ENCODE results near the gene ABCA4. TPM values are rescaled to one million over a fixed set of nuclear protein-coding genes. Genes with fewer than 3 reads are reported as not detected.

The ABCA4 gene
- total RNA-seq, 1 donor from 2014 or later = 0.83 TPM

DNA sequence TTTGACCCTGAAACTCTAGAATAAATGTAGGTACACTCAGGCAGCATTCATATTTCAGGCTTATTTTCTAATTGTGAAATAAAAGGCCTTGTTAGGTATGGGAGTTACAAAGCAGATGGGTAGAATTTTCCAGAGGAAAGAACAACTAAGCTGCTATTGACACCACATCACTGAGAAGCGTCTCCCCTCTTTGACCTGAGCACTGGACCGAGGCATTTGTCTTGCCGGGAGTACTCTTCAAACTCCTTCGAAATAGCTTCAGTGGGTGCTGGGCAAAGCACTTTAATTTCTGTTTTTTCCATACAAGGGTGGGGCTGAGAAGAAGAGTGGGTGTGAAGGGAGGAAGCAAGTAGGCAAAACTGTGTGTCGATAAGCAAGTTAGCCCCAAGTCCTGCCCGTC, 36.4 kb downstream of the ABCA4 start:
- DNase-seq (ENCODE audit: low spot score) (no peak), ATAC-seq (no peak)

DNA sequence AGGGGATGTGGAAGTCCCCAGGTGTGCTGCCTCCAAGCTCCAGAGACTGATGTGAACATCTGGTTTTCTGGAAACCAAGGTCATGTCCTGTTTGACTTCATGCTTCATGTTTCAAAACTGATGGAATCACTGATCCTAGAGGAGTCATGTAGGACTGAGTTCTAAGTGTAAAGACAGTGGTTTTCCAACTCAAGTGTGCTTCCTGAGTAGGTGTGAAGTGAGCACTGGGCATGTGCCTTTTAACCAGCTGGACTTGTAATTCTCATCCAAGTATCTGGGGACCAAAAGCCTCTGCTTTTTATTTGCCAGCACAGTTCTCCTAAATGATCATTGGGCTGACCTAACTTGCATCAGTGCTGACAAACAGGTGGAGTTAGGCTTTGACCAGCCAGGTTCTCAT, 36.9 kb downstream of the ABCA4 start:
- no peak for DNase-seq (ENCODE audit: low spot score)
- no peak for ATAC-seq

DNA sequence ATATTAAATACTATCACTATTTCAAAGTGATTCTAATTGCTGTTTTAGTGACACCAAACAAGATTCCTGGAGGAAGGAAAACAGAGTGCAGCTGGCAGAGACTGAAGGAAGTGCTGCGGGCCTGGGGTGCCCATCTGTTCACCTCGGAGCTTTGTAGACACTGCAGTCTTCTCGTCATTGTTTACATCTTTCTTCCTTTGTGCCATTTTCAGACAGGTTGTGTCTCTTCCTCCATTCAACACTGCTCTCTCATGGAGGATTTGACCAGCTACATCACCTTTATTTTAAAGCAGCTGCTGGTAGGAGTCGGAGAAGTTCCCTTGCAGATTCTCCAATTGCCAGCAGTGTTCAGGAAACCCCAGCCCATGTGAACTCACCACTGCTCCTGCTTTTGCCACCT, 37.3 kb downstream of the ABCA4 start:
- DNase-seq (ENCODE audit: low spot score) = no peak
- ATAC-seq = no peak

- DNase-seq (ENCODE audit: low spot score) (no peak), ATAC-seq (no peak)
These were observed 39.2 kb downstream of the ABCA4 start for GRCh38 chr1:94081566-94082344.

DNA sequence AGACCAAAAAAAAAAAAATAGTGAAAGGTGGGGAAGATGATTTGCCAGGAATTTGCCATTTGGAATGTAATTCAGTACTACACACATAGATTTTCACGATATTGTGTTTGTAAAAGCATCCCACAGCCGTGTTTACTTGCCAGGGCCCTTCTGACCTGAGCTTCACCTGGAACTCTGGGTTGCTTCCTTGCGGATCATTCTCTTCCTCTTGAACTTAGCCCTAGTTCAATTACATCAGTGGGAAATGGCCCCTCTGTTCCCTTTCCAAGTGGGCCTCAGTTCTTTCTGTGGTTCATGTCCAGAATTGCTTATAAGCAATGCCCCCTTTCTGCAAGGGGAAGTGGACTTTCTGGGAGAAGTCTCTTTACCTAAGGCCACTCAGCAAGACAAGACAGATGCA, 41.0 kb downstream of the ABCA4 start:
- no peak for DNase-seq (ENCODE audit: low spot score)
- ATAC-seq = no peak

DNA sequence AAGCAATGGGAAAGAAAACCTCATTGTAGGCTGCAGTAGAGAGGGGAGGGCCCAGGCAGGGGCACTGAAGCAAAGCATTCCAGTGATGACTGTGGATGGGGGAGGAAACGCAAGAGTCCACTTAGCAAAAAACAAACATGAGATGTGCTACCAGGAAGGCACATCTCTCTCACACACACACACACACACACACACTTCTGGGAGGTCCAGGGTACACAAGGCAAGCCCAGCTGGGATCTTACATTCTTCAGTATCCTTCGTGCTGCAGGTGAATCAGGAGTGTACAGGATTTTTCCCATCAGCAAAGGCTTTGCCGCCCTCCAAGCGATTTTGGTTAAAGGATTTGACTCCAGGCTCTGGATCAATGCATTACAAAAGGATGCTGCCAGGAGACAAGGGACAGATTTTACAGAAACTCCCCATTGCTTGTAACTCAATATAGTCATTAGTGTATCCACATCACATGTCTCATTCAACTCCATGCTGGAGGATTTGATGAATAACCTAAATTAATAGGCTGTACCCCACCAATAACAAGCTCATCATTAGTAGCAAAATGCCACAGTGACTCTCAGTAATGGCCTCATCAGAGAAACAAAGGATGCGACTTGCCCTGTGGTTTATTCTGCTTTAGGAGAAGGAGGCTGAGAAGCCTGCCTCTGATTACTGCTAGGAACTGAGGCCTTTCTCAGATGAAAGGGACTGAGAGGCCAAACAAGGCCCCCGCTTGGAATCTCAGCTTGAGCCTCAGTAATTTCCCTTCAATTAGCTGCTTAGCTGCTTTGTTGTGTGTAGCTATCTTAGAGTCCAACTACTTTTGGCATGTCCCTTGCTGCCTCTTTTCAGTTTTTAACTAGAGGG, 41.6 kb downstream of the ABCA4 start:
- DNase-seq (ENCODE audit: low spot score) (no peak), ATAC-seq (no peak)

GRCh38 chr1:94072840-94073522, 48.0 kb downstream of the ABCA4 start:
- DNase-seq (ENCODE audit: low spot score) = no peak

GRCh38 chr1:94071976-94072375, 49.0 kb downstream of the ABCA4 start:
- no peak for DNase-seq (ENCODE audit: low spot score)
- ATAC-seq = no peak

More at GRCh38 chr1:94072840-94073522, 48.0 kb downstream of the ABCA4 start:
- no peak for ATAC-seq

- DNase-seq (ENCODE audit: low spot score) (no peak), ATAC-seq (no peak)
These were observed 49.6 kb downstream of the ABCA4 start for GRCh38 chr1:94071391-94071790.

DNA sequence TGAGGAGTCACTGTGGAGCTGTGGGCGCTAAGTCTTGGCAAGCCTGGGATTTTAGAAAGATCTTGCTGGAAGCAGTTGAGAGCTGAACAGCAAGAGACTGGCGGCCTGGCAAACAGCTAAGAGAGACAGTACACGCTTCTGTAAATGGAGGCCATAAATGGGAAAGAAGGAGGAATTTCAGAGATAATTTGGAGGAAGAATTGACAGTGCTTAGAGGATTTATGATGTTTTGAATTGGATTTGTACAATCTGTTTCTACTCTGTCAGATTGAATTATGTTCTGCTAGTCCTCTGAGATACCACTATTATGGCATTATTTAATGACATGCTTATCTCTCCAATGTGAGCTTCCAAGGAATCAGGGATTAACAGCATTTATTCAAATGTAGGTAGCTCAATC, 50.1 kb downstream of the ABCA4 start:
- DNase-seq (ENCODE audit: low spot score) (no peak), ATAC-seq (no peak)

DNA sequence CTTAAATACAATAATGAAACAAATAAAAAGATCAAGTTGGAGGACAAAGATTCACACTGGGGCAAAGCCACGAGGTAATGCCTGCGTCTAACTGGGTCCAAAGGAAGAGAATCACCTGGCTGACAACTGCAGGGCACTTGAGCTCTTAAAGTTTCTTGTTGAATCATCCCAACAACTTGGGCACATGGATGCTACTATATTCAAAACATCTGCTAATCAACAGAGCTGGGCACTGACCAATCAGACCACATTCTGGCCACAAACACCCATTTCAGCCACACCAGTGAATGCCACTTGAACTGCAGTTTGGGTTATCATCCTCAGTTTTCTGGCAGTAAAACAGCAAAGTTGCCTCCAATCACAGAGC, 51.0 kb downstream of the ABCA4 start:
- DNase-seq (ENCODE audit: low spot score) = no peak
- no peak for ATAC-seq

DNA sequence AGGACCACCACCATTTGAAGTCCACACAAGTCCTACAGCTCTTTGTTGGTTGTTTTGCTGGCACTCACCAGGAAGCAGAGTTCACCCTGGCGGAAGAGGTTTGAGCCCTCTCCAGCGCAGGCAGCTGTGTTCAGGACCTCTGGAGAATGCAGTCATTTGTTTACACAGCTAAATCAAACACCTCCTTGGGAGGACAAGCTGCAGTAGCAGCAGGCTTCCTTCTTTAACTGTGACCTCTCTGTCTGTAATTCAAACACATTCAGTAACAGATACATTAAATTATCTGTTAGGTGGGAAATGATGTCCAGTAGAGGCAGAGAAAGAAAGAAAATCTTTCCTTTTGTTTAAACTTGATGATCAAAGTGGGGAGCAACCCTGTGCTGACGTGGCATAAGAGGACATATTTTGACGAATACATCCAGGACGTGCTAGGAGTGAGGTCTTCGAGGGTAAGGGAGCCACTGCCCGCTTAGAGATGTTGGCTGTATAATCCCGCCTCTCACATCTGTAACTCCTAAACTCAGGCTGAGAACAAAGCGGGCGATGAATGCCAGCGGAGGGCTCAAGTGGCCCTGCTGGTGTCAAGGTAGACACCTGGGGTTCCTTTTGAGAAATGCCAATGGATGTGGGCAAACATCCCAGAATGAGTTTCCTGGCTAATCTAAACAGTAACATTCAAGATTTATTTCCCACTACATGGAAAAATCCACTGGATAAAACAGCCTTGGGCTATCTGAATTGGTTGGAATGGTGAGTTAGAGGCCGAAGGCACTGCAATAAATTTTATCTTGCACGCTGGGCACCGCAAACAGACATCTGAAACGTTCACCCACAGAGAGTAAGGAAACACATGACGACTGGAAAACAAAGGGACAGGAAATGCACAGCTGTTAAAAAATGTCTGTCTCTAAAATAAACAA, 51.7 kb downstream of the ABCA4 start:
- DNase-seq (ENCODE audit: low spot score) (no peak), ATAC-seq (peak; percentile 77)

DNA sequence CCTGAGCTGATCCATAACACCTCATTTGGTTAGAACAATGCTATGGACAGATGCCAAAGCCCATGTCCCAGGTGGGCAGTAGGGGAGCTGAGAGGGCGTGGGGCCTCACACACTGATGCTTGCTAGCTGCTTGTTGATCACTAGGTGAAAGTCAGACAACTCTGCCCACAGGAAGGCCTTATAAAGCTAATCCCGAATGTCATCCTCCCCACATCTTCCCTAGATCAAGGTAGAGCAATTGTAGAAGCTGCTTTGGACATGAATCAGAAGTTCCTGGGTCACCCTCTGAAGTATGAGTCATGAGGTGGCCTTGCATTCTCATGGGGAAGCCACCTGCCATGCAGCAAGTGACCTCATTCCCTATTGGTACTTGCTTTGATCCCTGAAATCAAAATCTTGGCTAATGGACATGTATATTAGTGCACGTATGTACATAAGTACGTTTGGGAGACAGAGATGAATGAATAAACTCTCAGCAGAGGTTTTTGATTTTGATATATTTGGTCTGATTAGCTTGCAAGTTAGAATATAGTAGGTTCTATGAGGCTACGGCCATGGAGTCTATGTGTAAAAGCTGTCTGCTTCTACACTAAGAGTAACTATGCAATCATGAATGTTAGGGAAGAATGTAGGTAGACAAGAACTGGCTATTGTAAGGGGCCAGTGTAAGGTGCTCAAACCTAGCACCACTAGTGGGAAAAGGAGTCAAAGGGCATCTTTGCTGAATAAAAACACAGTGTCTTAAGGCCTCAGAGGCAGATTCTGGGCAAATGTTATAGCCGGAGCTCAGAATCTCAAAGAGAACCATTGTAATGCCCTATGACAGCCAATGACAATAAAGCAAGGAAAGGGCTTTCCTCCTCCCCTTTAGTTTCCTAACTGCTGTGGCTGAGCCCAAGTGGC, 52.6 kb downstream of the ABCA4 start:
- no peak for DNase-seq (ENCODE audit: low spot score)
- ATAC-seq = no peak

GRCh38 chr1:94067196-94067595, 53.8 kb downstream of the ABCA4 start:
- DNase-seq (ENCODE audit: low spot score) = no peak
- no peak for ATAC-seq

GRCh38 chr1:94063379-94063778, 57.6 kb downstream of the ABCA4 start:
- ATAC-seq (peak; percentile 40), DNase-seq (ENCODE audit: low spot score) (no peak)

GRCh38 chr1:94061513-94062443, 59.2 kb downstream of the ABCA4 start:
- ATAC-seq = peak; percentile 98

GRCh38 chr1:94060720-94061119, 60.2 kb downstream of the ABCA4 start:
- DNase-seq (ENCODE audit: low spot score) (no peak), ATAC-seq (no peak)

More at GRCh38 chr1:94061513-94062443, 59.2 kb downstream of the ABCA4 start:
- peak; percentile 78 for DNase-seq (ENCODE audit: low spot score)

GRCh38 chr1:94058766-94059165, 62.2 kb downstream of the ABCA4 start:
- DNase-seq (ENCODE audit: low spot score) (no peak), ATAC-seq (no peak)

All from left lobe of liver (tissue), 2 donors.